ENCODE results near the gene SMIM29. TPM values are rescaled to one million over a fixed set of nuclear protein-coding genes. Genes with fewer than 3 reads are reported as not detected.

SMIM29 gene
- polyA plus RNA-seq, 1 donor (not counting 4 experiments of a cell fraction or from before 2014, with no cell fraction given), result 27.4 TPM

- H4K20me1 ChIP-seq (ENCODE audit: control insufficient read depth, extremely low read depth, insufficient read depth, low read length), result peaks cover 9% of the 10 kb centered on the region
- H3K4me1 ChIP-seq (ENCODE audit: control insufficient read depth, extremely low read depth, insufficient read depth, low read length), result peaks cover 37% of the 10 kb centered on the region
- no peak for TF ChIP-seq EZH2 (IDR thresholded peaks at IDR 0.05; ENCODE audit: low read length)
- TF ChIP-seq, protein P1, sequence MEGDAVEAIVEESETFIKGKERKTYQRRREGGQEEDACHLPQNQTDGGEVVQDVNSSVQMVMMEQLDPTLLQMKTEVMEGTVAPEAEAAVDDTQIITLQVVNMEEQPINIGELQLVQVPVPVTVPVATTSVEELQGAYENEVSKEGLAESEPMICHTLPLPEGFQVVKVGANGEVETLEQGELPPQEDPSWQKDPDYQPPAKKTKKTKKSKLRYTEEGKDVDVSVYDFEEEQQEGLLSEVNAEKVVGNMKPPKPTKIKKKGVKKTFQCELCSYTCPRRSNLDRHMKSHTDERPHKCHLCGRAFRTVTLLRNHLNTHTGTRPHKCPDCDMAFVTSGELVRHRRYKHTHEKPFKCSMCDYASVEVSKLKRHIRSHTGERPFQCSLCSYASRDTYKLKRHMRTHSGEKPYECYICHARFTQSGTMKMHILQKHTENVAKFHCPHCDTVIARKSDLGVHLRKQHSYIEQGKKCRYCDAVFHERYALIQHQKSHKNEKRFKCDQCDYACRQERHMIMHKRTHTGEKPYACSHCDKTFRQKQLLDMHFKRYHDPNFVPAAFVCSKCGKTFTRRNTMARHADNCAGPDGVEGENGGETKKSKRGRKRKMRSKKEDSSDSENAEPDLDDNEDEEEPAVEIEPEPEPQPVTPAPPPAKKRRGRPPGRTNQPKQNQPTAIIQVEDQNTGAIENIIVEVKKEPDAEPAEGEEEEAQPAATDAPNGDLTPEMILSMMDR (optimal IDR thresholded peaks at IDR 0.05 in 1 of 3, IDR thresholded peaks at IDR 0.05 in 1 of 3, conservative IDR thresholded peaks at IDR 0.05 in 1 of 3; ENCODE audit: extremely low read depth in 1 of 3, insufficient read depth in 2 of 3, low read length in 3 of 3), result no peak
- peaks cover 0 to 2% of the 10 kb centered on the region in 2 experiments for H3K36me3 ChIP-seq (ENCODE audit: control insufficient read depth in 2 of 2, extremely low read depth in 1 of 2, insufficient read depth in 2 of 2, low read length in 2 of 2)
- H3K4me2 ChIP-seq (ENCODE audit: control insufficient read depth, extremely low read depth, insufficient read depth, low read depth, low read length), result peak overlapping the region; percentile 56
- dilution Hi-C loops (cut with MboI; ENCODE audit: extremely low pct_ligation_motif_present, low sequenced_read_pairs), result no loop called here
- no peaks in the 10 kb centered on the region for H3K9me1 ChIP-seq (ENCODE audit: control insufficient read depth, extremely low read depth, insufficient read depth, low read length)
- peak overlapping the region; percentile 88 for H2AFZ ChIP-seq (ENCODE audit: control insufficient read depth, low read length)
- DNase-seq (ENCODE audit: low read depth, low spot score) (no peak), FAIRE-seq (no peak)
- peaks cover 3% of the 10 kb centered on the region for H3K79me2 ChIP-seq (ENCODE audit: control insufficient read depth, insufficient read depth, low read length)
- peak overlapping the region; percentile 63 to 84 (median 72) for H3K4me3 ChIP-seq (ENCODE audit: control insufficient read depth in 2 of 3, extremely low read depth in 1 of 3, insufficient read depth in 2 of 3, low read depth in 1 of 3, low read length in 3 of 3)
- no peaks in the 10 kb centered on the region for H3K9me3 ChIP-seq (ENCODE audit: control insufficient read depth, low read depth, low read length)
- H3K27me3 ChIP-seq (ENCODE audit: control insufficient read depth, extremely low read depth, insufficient read depth, low read length), result no peaks in the 10 kb centered on the region
- H3K27ac ChIP-seq (ENCODE audit: control insufficient read depth, insufficient read depth, low read length), result peak overlapping the region; percentile 65
- peak overlapping the region; percentile 80 for H3K9ac ChIP-seq (ENCODE audit: control insufficient read depth, extremely low read depth, insufficient read depth, low read length)
Observed at GRCh38 chr6:34249469-34250261, 859 bp upstream of the SMIM29 start.

GRCh38 chr6:34248198-34248726 lies 544 bp downstream of the SMIM29 start:
- Histone ChIP-seq H3K9me1 (ENCODE audit: control insufficient read depth, extremely low read depth, insufficient read depth, low read length) (no peaks in the 10 kb centered on the region), H4K20me1 (ENCODE audit: control insufficient read depth, extremely low read depth, insufficient read depth, low read length) (peaks cover 14% of the 10 kb centered on the region), H3K4me1 (ENCODE audit: control insufficient read depth, extremely low read depth, insufficient read depth, low read length) (peaks cover 49% of the 10 kb centered on the region), H3K27me3 (ENCODE audit: control insufficient read depth, extremely low read depth, insufficient read depth, low read length) (no peaks in the 10 kb centered on the region), H3K79me2 (ENCODE audit: control insufficient read depth, insufficient read depth, low read length) (peaks cover 3% of the 10 kb centered on the region), H3K4me2 (ENCODE audit: control insufficient read depth, extremely low read depth, insufficient read depth, low read depth, low read length) (peak overlapping the region; percentile 98), H3K9ac (ENCODE audit: control insufficient read depth, extremely low read depth, insufficient read depth, low read length) (peak overlapping the region; percentile 85), H3K27ac (ENCODE audit: control insufficient read depth, insufficient read depth, low read length) (peak overlapping the region; percentile 81), H2AFZ (ENCODE audit: control insufficient read depth, low read length) (peak overlapping the region; percentile 39), H3K4me3 (ENCODE audit: control insufficient read depth in 2 of 3, extremely low read depth in 1 of 3, insufficient read depth in 2 of 3, low read depth in 1 of 3, low read length in 3 of 3) (peak overlapping the region; percentile 72 to 95 (median 84)), H3K36me3 (ENCODE audit: control insufficient read depth in 2 of 2, extremely low read depth in 1 of 2, insufficient read depth in 2 of 2, low read length in 2 of 2) (peaks cover under 1 to 7% of the 10 kb centered on the region in 2 experiments), H3K9me3 (ENCODE audit: control insufficient read depth, low read depth, low read length) (no peaks in the 10 kb centered on the region)
- no peak for DNase-seq (ENCODE audit: low read depth, low spot score)
- TF ChIP-seq, protein P1 (optimal IDR thresholded peaks at IDR 0.05 in 1 of 3, IDR thresholded peaks at IDR 0.05 in 1 of 3, conservative IDR thresholded peaks at IDR 0.05 in 1 of 3; ENCODE audit: extremely low read depth in 1 of 3, insufficient read depth in 2 of 3, low read length in 3 of 3), result no peak
- no peak for TF ChIP-seq EZH2 (IDR thresholded peaks at IDR 0.05; ENCODE audit: low read length)
- dilution Hi-C loops (cut with MboI; ENCODE audit: extremely low pct_ligation_motif_present, low sequenced_read_pairs), result no loop called here
- no peak for FAIRE-seq
